ENCODE data around the gene MTF2. TPM values are rescaled to one million over a fixed set of nuclear protein-coding genes. Genes with fewer than 3 reads are reported as not detected.

The MTF2 gene
- polyA plus RNA-seq, 1 donor (not counting 4 experiments of a cell fraction or from before 2014, with no cell fraction given) = 24.8 TPM

DNA sequence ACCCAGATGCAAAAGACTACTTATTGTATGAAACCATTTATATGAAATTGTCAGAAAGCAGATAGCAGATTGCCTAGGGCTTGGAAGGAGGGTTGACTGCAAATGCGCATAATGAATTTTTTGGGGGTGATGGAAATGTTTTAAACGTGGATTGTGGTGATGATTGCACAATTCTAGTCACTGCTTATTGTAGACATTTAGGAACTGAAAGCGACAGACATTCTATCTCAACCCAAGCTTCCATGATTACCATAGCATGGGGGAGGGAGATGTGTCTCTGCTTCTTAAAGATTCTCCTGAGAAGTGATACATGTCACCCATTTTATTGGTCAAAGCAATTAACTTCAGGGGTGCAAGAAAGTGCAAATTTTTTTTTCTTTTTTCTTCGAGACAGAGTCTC, 2.8 kb upstream of the MTF2 start:
- Histone ChIP-seq H4K20me1 (ENCODE audit: control insufficient read depth, extremely low read depth, insufficient read depth, low read length) (no peaks in the 10 kb centered on the region), H3K4me3 (ENCODE audit: control insufficient read depth in 2 of 3, extremely low read depth in 1 of 3, insufficient read depth in 2 of 3, low read depth in 1 of 3, low read length in 3 of 3) (no peak overlapping the region), H3K4me1 (ENCODE audit: control insufficient read depth, extremely low read depth, insufficient read depth, low read length) (peaks cover 8% of the 10 kb centered on the region), H3K36me3 (ENCODE audit: control insufficient read depth in 2 of 2, extremely low read depth in 1 of 2, insufficient read depth in 2 of 2, low read length in 2 of 2) (no peaks in the 10 kb centered on the region), H3K27ac (ENCODE audit: control insufficient read depth, insufficient read depth, low read length) (no peak overlapping the region), H3K4me2 (ENCODE audit: control insufficient read depth, extremely low read depth, insufficient read depth, low read depth, low read length) (no peak overlapping the region), H3K79me2 (ENCODE audit: control insufficient read depth, insufficient read depth, low read length) (peaks cover 25% of the 10 kb centered on the region), H3K27me3 (ENCODE audit: control insufficient read depth, extremely low read depth, insufficient read depth, low read length) (no peaks in the 10 kb centered on the region), H3K9ac (ENCODE audit: control insufficient read depth, extremely low read depth, insufficient read depth, low read length) (no peak overlapping the region), H3K9me3 (ENCODE audit: control insufficient read depth, low read depth, low read length) (no peaks in the 10 kb centered on the region), H2AFZ (ENCODE audit: control insufficient read depth, low read length) (no peak overlapping the region), H3K9me1 (ENCODE audit: control insufficient read depth, extremely low read depth, insufficient read depth, low read length) (no peaks in the 10 kb centered on the region)
- TF ChIP-seq, protein P1, sequence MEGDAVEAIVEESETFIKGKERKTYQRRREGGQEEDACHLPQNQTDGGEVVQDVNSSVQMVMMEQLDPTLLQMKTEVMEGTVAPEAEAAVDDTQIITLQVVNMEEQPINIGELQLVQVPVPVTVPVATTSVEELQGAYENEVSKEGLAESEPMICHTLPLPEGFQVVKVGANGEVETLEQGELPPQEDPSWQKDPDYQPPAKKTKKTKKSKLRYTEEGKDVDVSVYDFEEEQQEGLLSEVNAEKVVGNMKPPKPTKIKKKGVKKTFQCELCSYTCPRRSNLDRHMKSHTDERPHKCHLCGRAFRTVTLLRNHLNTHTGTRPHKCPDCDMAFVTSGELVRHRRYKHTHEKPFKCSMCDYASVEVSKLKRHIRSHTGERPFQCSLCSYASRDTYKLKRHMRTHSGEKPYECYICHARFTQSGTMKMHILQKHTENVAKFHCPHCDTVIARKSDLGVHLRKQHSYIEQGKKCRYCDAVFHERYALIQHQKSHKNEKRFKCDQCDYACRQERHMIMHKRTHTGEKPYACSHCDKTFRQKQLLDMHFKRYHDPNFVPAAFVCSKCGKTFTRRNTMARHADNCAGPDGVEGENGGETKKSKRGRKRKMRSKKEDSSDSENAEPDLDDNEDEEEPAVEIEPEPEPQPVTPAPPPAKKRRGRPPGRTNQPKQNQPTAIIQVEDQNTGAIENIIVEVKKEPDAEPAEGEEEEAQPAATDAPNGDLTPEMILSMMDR (optimal IDR thresholded peaks at IDR 0.05 in 1 of 3, IDR thresholded peaks at IDR 0.05 in 1 of 3, conservative IDR thresholded peaks at IDR 0.05 in 1 of 3; ENCODE audit: extremely low read depth in 1 of 3, insufficient read depth in 2 of 3, low read length in 3 of 3) = no peak
- TF ChIP-seq EZH2 (IDR thresholded peaks at IDR 0.05; ENCODE audit: low read length) = no peak
- dilution Hi-C loops (cut with MboI; ENCODE audit: extremely low pct_ligation_motif_present, low sequenced_read_pairs) = no loop called here
- DNase-seq (ENCODE audit: low read depth, low spot score) = no peak
- no peak for FAIRE-seq

DNA sequence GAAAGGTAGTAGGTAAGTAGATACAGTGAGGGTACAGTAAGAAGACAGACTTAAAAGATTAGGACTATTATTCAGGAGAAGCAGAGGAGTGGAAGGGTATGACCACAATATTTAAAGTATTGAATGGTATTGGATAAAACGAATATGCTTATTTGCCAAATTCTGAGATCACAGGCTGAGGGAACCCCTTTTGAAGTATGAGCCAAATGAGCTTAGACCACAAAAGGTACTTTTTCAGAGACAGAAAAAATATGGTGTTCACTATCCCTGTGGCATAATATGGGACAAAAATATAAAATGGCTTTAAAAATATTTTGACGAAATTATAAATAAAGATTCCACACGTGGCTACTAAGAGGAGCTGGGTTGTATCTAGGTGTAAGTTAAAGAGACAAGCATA, 880 bp upstream of the MTF2 start:
- H3K27ac ChIP-seq (ENCODE audit: control insufficient read depth, insufficient read depth, low read length) = peak overlapping the region; percentile 97
- peaks cover 18% of the 10 kb centered on the region for H3K4me1 ChIP-seq (ENCODE audit: control insufficient read depth, extremely low read depth, insufficient read depth, low read length)
- peak overlapping the region in 2 of 3 experiments; percentile 99 to 100 for H3K4me3 ChIP-seq (ENCODE audit: control insufficient read depth in 2 of 3, extremely low read depth in 1 of 3, insufficient read depth in 2 of 3, low read depth in 1 of 3, low read length in 3 of 3)
- peak overlapping the region; percentile 97 for H3K9ac ChIP-seq (ENCODE audit: control insufficient read depth, extremely low read depth, insufficient read depth, low read length)
- H3K4me2 ChIP-seq (ENCODE audit: control insufficient read depth, extremely low read depth, insufficient read depth, low read depth, low read length) = peak overlapping the region; percentile 99
- no peaks in the 10 kb centered on the region for H4K20me1 ChIP-seq (ENCODE audit: control insufficient read depth, extremely low read depth, insufficient read depth, low read length)
- peak overlapping the region; percentile 99 for H2AFZ ChIP-seq (ENCODE audit: control insufficient read depth, low read length)
- DNase-seq (ENCODE audit: low read depth, low spot score) (no peak), FAIRE-seq (no peak)
- H3K27me3 ChIP-seq (ENCODE audit: control insufficient read depth, extremely low read depth, insufficient read depth, low read length) = no peaks in the 10 kb centered on the region
- H3K9me1 ChIP-seq (ENCODE audit: control insufficient read depth, extremely low read depth, insufficient read depth, low read length) = no peaks in the 10 kb centered on the region
- H3K9me3 ChIP-seq (ENCODE audit: control insufficient read depth, low read depth, low read length) = no peaks in the 10 kb centered on the region
- H3K36me3 ChIP-seq (ENCODE audit: control insufficient read depth in 2 of 2, extremely low read depth in 1 of 2, insufficient read depth in 2 of 2, low read length in 2 of 2) = peaks cover 0 to 3% of the 10 kb centered on the region in 2 experiments
- dilution Hi-C loops (cut with MboI; ENCODE audit: extremely low pct_ligation_motif_present, low sequenced_read_pairs) = no loop called here
- H3K79me2 ChIP-seq (ENCODE audit: control insufficient read depth, insufficient read depth, low read length) = peaks cover 44% of the 10 kb centered on the region
- TF ChIP-seq, protein P1 (optimal IDR thresholded peaks at IDR 0.05 in 1 of 3, IDR thresholded peaks at IDR 0.05 in 1 of 3, conservative IDR thresholded peaks at IDR 0.05 in 1 of 3; ENCODE audit: extremely low read depth in 1 of 3, insufficient read depth in 2 of 3, low read length in 3 of 3) = no peak
- no peak for TF ChIP-seq EZH2 (IDR thresholded peaks at IDR 0.05; ENCODE audit: low read length)

Measured in keratinocyte (primary cell).